Endodermal cell (in vitro differentiated cells): ENCODE results near the gene TAF15. TPM values are rescaled to one million over a fixed set of nuclear protein-coding genes. Genes with fewer than 3 reads are reported as not detected.
A peak's percentile ranks its signal among the peaks of the same experiment; 100 is the strongest.

Source experiments
- DNase-seq: peaks from one replicate; pipeline ENCODE4 v3.0.0-alpha.2; 2017
- H3K27ac ChIP-seq: 2 replicates; pipeline ENCODE4 v1.5.1; 2013; ENCODE audit warnings: mild to moderate bottlenecking, low read depth, low read length, moderate library complexity
- H3K27me3 ChIP-seq: 2 replicates; pipeline ENCODE4 v1.6.1; 2013; ENCODE audit warnings: mild to moderate bottlenecking, low read length, moderate library complexity; ENCODE audit not compliant: insufficient read depth, control insufficient read depth, poor library complexity, severe bottlenecking
- H3K36me3 ChIP-seq: 2 replicates; pipeline ENCODE4 v1.7.0; 2013; ENCODE audit warnings: mild to moderate bottlenecking, low read length, moderate library complexity; ENCODE audit not compliant: control insufficient read depth, insufficient read depth
- H3K4me1 ChIP-seq: one replicate; pipeline ENCODE4 v1.7.0; 2013; ENCODE audit warnings: low read length; ENCODE audit not compliant: control insufficient read depth, insufficient read depth
- H3K4me3 ChIP-seq: 2 replicates; pipeline ENCODE4 v1.5.1; 2013; ENCODE audit warnings: mild to moderate bottlenecking, low read length, moderate library complexity
- H3K9ac ChIP-seq: 2 replicates; pipeline ENCODE4 v1.6.1; 2013; ENCODE audit warnings: mild to moderate bottlenecking, low read length, moderate library complexity; ENCODE audit not compliant: poor library complexity, severe bottlenecking; ENCODE audit errors: extremely low read depth
- H3K9me3 ChIP-seq: 2 replicates; pipeline ENCODE4 v1.6.1; 2013; ENCODE audit warnings: mild to moderate bottlenecking, low read length, moderate library complexity; ENCODE audit not compliant: control insufficient read depth
- H3K27ac Mint-ChIP-seq: 2 replicates; pipeline ENCODE4 v1.8.0; 2020; ENCODE audit warnings: mixed read lengths
- H3K27me3 Mint-ChIP-seq: 2 replicates; pipeline ENCODE4 v1.8.0; 2021; ENCODE audit warnings: mild to moderate bottlenecking, mixed read lengths; ENCODE audit not compliant: insufficient read depth
- H3K36me3 Mint-ChIP-seq: 2 replicates; pipeline ENCODE4 v1.8.0; 2020; ENCODE audit warnings: low read depth, mixed read lengths
- H3K4me1 Mint-ChIP-seq: 2 replicates; pipeline ENCODE4 v1.8.0; 2020; ENCODE audit warnings: mixed read lengths
- H3K4me3 Mint-ChIP-seq: 2 replicates; pipeline ENCODE4 v1.8.0; 2020; ENCODE audit warnings: mild to moderate bottlenecking, moderate library complexity, mixed read lengths
- H3K9me3 Mint-ChIP-seq: 2 replicates; pipeline ENCODE4 v1.8.0; 2020; ENCODE audit warnings: mild to moderate bottlenecking, mixed read lengths
- CTCF ChIP-seq: fragments of 200-600 bp; sonication (generic); conservative IDR thresholded peaks from 2 replicates; pipeline ENCODE4 v1.5.0; 2021; ENCODE audit warnings: antibody characterized with exemption, mild to moderate bottlenecking
- WGBS, 2 experiments: methylation state at CpG; one replicate each; pipeline versions ENCODE4 v1.1.5 to v1.1.7; 2013; ENCODE audit warnings: missing lambda C conversion rate in 2 of 2, mixed read lengths in 1 of 2; ENCODE audit not compliant: insufficient coverage in 1 of 2, insufficient read length in 1 of 2; 5-methylcytosine and 5-hydroxymethylcytosine counted together
- total RNA-seq, 2 donors: library from RNA; stranded (reverse); fragmentation: NEBNext Ultra II Directional in 1 of 2; extraction: Animal tissue kit (Norgen Biotek cat#: 25700) in 1 of 2; gene quantifications; 2 replicates in 1 of 2; 3 replicates in 1 of 2; pipeline ENCODE4 v1.2.1, GENCODE V29; 2021

Gene TAF15
- total RNA-seq, 2 donors from 2014 or later, result 230 to 247 TPM

GRCh38 chr17:35765086-35765710 lies 44.1 kb upstream of the TAF15 start:
- no peaks in the 10 kb centered on the region for H3K36me3 ChIP-seq
- 74 to 92% methylated on average over 6 to 11 of the region's 11 CpGs for WGBS, 2 experiments
- Mint-ChIP-seq H3K4me3 (peak overlapping the region; percentile 68), H3K27ac (no peak overlapping the region), H3K4me1 (peaks cover 6% of the 10 kb centered on the region), H3K9me3 (no peaks in the 10 kb centered on the region), H3K36me3 (no peaks in the 10 kb centered on the region), H3K27me3 (peaks cover 36% of the 10 kb centered on the region)
- H3K9ac ChIP-seq, result no peak overlapping the region
- no peak for TF ChIP-seq CTCF
- H3K9me3 ChIP-seq, result no peaks in the 10 kb centered on the region
- no peaks in the 10 kb centered on the region for H3K27me3 ChIP-seq
- DNase-seq, result no peak
- no peaks in the 10 kb centered on the region for H3K4me1 ChIP-seq
- H3K27ac ChIP-seq, result peak overlapping the region; percentile 82
- H3K4me3 ChIP-seq, result no peak overlapping the region

GRCh38 chr17:35765756-35766488 lies 43.4 kb upstream of the TAF15 start:
- Histone ChIP-seq H3K4me1 (no peaks in the 10 kb centered on the region), H3K27me3 (no peaks in the 10 kb centered on the region), H3K36me3 (no peaks in the 10 kb centered on the region), H3K27ac (peak overlapping the region; percentile 82), H3K9ac (no peak overlapping the region), H3K4me3 (no peak overlapping the region), H3K9me3 (no peaks in the 10 kb centered on the region)
- Mint-ChIP-seq H3K27me3 (peaks cover 36% of the 10 kb centered on the region), H3K9me3 (no peaks in the 10 kb centered on the region), H3K27ac (no peak overlapping the region), H3K4me3 (no peak overlapping the region), H3K36me3 (no peaks in the 10 kb centered on the region), H3K4me1 (peaks cover 6% of the 10 kb centered on the region)
- WGBS, 2 experiments, result 61 to 81% methylated on average over 5 to 8 of the region's 8 CpGs
- TF ChIP-seq CTCF, result no peak
- no peak for DNase-seq

- no peak for DNase-seq
- Histone ChIP-seq H3K36me3 (no peaks in the 10 kb centered on the region), H3K4me1 (no peaks in the 10 kb centered on the region), H3K27me3 (no peaks in the 10 kb centered on the region), H3K27ac (peak overlapping the region; percentile 82), H3K9ac (no peak overlapping the region), H3K4me3 (no peak overlapping the region), H3K9me3 (no peaks in the 10 kb centered on the region)
- TF ChIP-seq CTCF, result no peak
- Mint-ChIP-seq H3K36me3 (no peaks in the 10 kb centered on the region), H3K4me1 (peaks cover 6% of the 10 kb centered on the region), H3K27ac (no peak overlapping the region), H3K9me3 (no peaks in the 10 kb centered on the region), H3K4me3 (no peak overlapping the region), H3K27me3 (peaks cover 36% of the 10 kb centered on the region)
- WGBS, 2 experiments, result 94 to 97% methylated on average over 11 to 23 of the region's 24 CpGs
Observed at GRCh38 chr17:35766489-35766877, 42.8 kb upstream of the TAF15 start.
